ENCODE results near the gene SPATA9.
"Not testable (repeated sequence)": the region's sequence is repeated elsewhere in the genome, so short reads cannot be mapped to it uniquely, and the experiment has no call there.

Gene SPATA9

DNA sequence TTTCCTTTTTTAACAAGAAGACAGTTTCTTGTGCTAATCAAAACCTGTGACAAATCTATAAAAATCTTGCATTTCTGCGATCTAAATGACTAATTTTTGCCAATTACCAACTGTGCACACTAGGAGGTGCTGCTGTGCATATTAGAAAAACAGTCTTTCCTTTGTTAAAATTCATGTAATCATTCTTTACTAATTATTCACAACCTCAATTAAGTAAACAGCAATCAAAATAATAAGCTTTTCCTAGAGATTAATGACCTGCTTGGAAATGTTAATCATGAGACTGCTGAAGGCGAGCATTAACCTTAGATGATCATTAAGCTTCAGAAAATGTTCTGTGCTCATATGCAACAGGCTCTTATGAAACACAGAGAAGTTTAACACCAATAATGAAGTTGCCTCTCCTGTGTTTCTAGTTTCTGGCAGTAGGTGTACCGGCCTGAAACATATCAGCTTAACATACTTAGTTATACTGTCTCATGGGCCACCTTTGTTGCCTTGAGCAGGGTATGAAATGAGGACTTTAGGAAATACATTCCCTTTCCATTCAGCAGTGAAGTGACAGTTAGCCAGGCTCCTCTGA lies 18.5 kb downstream of the SPATA9 start:
- Mint-ChIP-seq H3K9me3 (no peaks in the 10 kb centered on the region), H3K27me3 (no peaks in the 10 kb centered on the region), H3K4me1 (no peaks in the 10 kb centered on the region), H3K27ac (ENCODE audit: low read depth) (no peak overlapping the region), H3K4me3 (no peak overlapping the region), H3K36me3 (ENCODE audit: insufficient read depth) (no peaks in the 10 kb centered on the region)
- DNase-seq (ENCODE audit: low spot score in 2 of 2) (no peak), ATAC-seq (replicated peaks; ENCODE audit: extremely low read depth, poor library complexity, severe bottlenecking) (no peak)

DNA sequence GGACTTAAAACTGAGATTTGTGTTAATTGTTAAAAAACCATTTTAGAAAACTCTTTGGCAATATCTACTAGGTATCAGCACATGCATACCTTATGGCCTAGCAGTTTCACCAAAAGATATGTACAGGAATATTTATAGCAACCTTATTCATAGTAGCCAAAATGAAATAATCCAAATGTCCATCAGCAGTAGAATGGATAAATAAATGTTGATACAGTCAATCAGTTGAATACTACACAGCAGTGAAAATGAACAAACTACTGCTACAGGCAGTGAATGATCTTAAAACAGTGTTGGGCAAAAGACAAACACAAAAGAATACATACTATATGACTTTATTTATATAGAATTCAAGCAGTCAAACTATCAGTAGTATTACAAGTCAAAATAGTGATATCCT lies 19.8 kb downstream of the SPATA9 start:
- no peaks in the 10 kb centered on the region for H3K4me1 Mint-ChIP-seq

DNA sequence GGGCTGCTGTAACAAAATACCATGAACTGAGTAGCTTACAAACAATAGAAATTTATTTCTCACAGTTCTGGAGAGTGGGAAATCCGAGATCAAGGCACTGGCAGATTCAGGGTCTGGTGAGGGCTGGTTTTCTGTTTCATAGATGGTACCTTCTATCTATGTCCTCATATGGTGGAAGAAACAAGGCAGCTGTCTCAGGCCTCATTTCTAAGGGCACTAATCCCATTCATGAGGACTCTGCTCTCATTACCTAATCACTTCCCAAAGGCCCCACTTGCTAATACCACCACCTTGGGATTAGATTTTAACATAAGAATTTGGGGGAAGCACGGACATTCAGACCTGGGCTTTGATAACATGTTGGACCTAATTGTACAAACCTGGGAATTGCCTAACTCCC lies 22.7 kb downstream of the SPATA9 start:
- H3K4me3 Mint-ChIP-seq, result no peak overlapping the region
- no peaks in the 10 kb centered on the region for H3K4me1 Mint-ChIP-seq
- no peaks in the 10 kb centered on the region for H3K27me3 Mint-ChIP-seq
- no peak for DNase-seq (ENCODE audit: low spot score in 2 of 2)
- H3K9me3 Mint-ChIP-seq, result no peaks in the 10 kb centered on the region
- peaks cover 2% of the 10 kb centered on the region for H3K36me3 Mint-ChIP-seq (ENCODE audit: insufficient read depth)
- ATAC-seq (replicated peaks; ENCODE audit: extremely low read depth, poor library complexity, severe bottlenecking), result no peak
- H3K27ac Mint-ChIP-seq (ENCODE audit: low read depth), result no peak overlapping the region

More for the DNA sequence above, 19.8 kb downstream of the SPATA9 start:
- H3K4me3 Mint-ChIP-seq, result no peak overlapping the region
- H3K36me3 Mint-ChIP-seq (ENCODE audit: insufficient read depth), result no peaks in the 10 kb centered on the region
- no peaks in the 10 kb centered on the region for H3K9me3 Mint-ChIP-seq
- no peak for ATAC-seq (replicated peaks; ENCODE audit: extremely low read depth, poor library complexity, severe bottlenecking)
- no peak overlapping the region for H3K27ac Mint-ChIP-seq (ENCODE audit: low read depth)
- H3K27me3 Mint-ChIP-seq, result no peaks in the 10 kb centered on the region
- no peak for DNase-seq (ENCODE audit: low spot score in 2 of 2)

DNA sequence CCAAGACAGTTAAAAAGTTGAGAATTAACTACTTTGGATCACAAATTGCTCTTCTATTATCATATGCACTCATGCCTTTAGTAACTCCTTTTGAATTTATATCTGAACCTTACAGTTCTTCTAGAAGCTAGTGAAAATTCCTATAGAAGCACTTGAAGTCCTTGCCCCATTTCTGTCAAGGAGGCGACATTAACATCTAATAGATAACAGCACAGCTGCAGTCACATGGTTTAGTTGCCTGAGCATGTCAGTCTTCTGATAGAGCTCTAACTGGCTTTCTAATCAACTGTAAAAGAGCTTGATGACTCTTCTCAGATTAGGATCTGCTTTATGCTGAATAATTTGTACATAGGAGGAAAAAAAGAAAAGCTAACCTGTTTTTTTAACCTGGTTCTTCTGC lies 27.2 kb downstream of the SPATA9 start:
- peaks cover 3% of the 10 kb centered on the region for H3K36me3 Mint-ChIP-seq (ENCODE audit: insufficient read depth)
- DNase-seq (ENCODE audit: low spot score in 2 of 2), result no peak
- H3K27me3 Mint-ChIP-seq, result no peaks in the 10 kb centered on the region
- H3K9me3 Mint-ChIP-seq, result no peaks in the 10 kb centered on the region
- no peak overlapping the region for H3K27ac Mint-ChIP-seq (ENCODE audit: low read depth)
- no peaks in the 10 kb centered on the region for H3K4me1 Mint-ChIP-seq
- no peak overlapping the region for H3K4me3 Mint-ChIP-seq
- no peak for ATAC-seq (replicated peaks; ENCODE audit: extremely low read depth, poor library complexity, severe bottlenecking)

DNA sequence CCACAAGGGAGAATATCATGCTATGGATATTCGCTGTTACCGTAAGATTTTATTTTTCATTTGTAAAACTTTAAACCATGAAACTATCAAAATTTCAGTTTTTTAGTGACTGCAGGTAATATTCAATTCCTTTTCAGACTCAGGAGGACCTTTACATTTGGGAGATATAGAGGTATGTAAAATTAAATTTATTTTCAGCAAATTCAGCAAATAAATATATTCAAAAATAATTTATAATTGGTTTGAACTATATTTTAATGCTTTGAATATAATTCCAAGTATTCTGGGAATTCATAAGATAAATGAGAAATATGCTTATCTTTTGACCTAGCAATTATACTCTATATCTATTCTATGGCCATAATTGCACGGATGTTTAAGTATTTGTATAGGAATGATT lies 28.6 kb downstream of the SPATA9 start:
- no peaks in the 10 kb centered on the region for H3K4me1 Mint-ChIP-seq
- no peak overlapping the region for H3K4me3 Mint-ChIP-seq
- H3K27me3 Mint-ChIP-seq, result no peaks in the 10 kb centered on the region
- peaks cover 3% of the 10 kb centered on the region for H3K36me3 Mint-ChIP-seq (ENCODE audit: insufficient read depth)
- H3K27ac Mint-ChIP-seq (ENCODE audit: low read depth), result no peak overlapping the region
- DNase-seq (ENCODE audit: low spot score in 2 of 2), result no peak
- no peak for ATAC-seq (replicated peaks; ENCODE audit: extremely low read depth, poor library complexity, severe bottlenecking)
- no peaks in the 10 kb centered on the region for H3K9me3 Mint-ChIP-seq

DNA sequence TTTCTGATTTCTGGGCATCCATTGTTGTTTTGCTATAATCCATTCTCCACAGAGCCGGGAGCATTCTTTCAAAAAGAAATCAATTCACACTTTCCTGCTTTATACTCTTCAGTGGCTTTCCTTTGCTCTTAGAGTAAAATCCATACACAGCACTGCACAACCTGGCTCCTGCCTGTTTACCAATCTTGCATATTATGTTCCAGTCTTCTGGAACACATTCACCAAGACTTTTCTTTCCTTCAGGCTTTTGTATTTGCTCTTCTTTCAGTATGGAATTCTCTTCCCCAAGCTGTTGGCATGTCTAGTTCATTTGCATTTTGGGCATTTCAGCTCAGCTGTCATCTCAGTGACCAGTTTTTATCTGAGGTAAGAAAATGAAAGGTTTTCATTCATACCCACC lies 29.9 kb downstream of the SPATA9 start:
- Mint-ChIP-seq H3K27ac (ENCODE audit: low read depth) (no peak overlapping the region), H3K4me3 (no peak overlapping the region), H3K4me1 (no peaks in the 10 kb centered on the region), H3K9me3 (no peaks in the 10 kb centered on the region), H3K36me3 (ENCODE audit: insufficient read depth) (peaks cover 3% of the 10 kb centered on the region), H3K27me3 (no peaks in the 10 kb centered on the region)
- ATAC-seq (replicated peaks; ENCODE audit: extremely low read depth, poor library complexity, severe bottlenecking), result no peak
- DNase-seq (ENCODE audit: low spot score in 2 of 2), result no peak

DNA sequence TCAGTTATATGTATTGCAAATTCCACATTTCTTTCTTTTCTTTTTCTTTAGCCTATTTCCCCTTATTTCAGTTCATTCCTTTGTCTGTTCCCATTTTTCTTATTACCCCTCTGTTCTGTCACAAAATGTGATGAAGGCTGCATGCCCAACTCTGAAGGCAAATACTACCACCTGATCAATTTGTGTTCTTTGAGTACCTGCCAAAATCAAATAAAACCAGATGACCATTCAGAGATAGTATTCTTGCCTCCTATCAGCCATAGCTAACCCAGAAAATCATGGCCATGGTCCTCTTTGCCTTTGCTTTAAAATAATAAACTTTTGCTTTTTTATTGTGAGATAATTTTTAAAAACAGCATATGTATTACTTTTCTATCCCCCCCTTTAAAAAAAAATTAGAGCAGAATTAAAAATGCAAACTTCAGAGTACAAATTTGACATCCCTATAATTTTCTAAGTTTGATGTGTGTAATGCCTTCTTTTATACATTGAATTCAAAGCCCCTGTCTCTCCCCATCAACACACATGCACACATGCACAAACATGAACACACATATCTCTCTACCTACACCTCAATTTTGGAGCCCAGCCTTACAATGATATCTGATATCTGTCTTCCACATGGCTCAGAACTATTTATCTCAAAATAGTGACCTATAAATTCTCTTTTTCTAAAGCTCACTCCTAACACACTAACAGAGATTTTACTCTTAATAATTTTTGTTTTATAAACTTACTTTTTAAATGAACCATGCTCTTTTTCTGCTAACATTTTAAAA lies 32.8 kb downstream of the SPATA9 start:
- no peaks in the 10 kb centered on the region for H3K27me3 Mint-ChIP-seq
- H3K36me3 Mint-ChIP-seq (ENCODE audit: insufficient read depth), result peaks cover 4% of the 10 kb centered on the region
- DNase-seq (ENCODE audit: low spot score in 2 of 2) (no peak), ATAC-seq (replicated peaks; ENCODE audit: extremely low read depth, poor library complexity, severe bottlenecking) (no peak)
- H3K9me3 Mint-ChIP-seq, result no peaks in the 10 kb centered on the region
- H3K27ac Mint-ChIP-seq (ENCODE audit: low read depth), result no peak overlapping the region
- H3K4me3 Mint-ChIP-seq, result no peak overlapping the region
- H3K4me1 Mint-ChIP-seq, result no peaks in the 10 kb centered on the region

DNA sequence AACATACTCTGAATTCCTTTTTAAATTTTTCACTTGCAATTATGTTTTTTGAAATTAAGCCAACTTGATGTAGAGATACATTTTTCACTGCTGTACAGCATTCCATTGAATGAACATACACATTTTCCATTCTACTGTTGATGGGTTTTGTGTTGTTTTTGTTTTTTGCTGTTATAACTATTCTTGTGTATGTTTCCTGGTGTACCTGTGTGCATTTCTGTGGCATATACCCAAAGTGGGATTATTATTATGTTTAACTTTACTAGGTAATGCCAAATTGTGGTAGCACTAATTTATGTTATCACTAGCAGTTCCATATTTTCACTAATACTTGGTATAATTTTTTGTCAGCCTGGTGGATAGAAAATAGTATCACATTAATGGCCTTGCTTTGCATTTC lies 33.5 kb downstream of the SPATA9 start:
- no peak for DNase-seq (ENCODE audit: low spot score in 2 of 2)
- no peak for ATAC-seq (replicated peaks; ENCODE audit: extremely low read depth, poor library complexity, severe bottlenecking)
- Mint-ChIP-seq H3K36me3 (ENCODE audit: insufficient read depth) (peaks cover 4% of the 10 kb centered on the region), H3K9me3 (no peaks in the 10 kb centered on the region), H3K27ac (ENCODE audit: low read depth) (no peak overlapping the region), H3K4me1 (peaks cover 3% of the 10 kb centered on the region), H3K27me3 (no peaks in the 10 kb centered on the region), H3K4me3 (no peak overlapping the region)

DNA sequence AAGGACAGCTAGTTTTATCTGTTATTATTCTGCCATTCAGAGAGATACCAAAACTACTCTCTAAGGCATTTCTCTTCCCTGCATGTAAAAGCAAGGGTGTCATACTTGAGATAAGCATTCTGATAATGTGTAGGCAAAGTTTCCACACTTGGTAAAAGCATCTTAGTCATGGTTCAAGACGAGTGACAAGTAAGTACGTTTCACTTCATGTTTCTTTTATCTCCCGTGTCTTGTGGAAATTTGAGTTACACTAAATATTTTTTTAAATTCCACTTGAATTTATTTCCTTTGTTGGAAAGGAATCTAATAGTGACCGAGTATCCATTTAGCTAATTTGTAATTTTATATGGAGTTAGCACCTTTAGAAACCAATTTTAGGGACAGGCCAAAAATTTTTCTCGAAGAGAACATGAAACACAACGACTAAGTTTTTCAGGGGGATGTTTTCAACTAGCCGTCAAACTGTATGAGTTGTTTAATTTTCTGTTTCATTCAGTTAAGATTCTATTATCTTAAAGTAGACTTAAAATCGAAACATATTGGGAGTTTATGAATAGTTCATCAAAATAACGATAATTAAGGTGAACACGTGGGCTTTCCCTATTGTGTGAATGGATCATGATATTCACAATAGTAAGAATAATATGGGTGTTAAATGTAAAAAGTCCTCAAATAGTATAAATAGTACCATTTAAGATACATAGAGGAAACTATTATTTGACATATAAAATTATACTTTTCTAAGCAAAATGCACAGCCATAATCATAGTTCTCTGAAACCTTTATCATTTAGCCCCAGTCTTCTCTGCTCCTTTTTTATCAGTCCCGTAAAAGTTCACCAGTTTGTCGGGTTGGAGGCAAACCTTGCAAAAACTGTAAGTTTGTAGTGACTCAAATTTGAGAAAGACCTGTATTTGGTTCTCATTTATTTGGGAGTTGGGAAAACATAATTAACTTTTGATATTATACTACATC lies 34.6 kb downstream of the SPATA9 start:
- Mint-ChIP-seq H3K4me1 (peaks cover 7% of the 10 kb centered on the region), H3K36me3 (ENCODE audit: insufficient read depth) (peaks cover 4% of the 10 kb centered on the region), H3K9me3 (no peaks in the 10 kb centered on the region), H3K27me3 (no peaks in the 10 kb centered on the region), H3K4me3 (peak overlapping the region; percentile 9), H3K27ac (ENCODE audit: low read depth) (no peak overlapping the region)
- ATAC-seq (replicated peaks; ENCODE audit: extremely low read depth, poor library complexity, severe bottlenecking) (no peak), DNase-seq (ENCODE audit: low spot score in 2 of 2) (no peak)

DNA sequence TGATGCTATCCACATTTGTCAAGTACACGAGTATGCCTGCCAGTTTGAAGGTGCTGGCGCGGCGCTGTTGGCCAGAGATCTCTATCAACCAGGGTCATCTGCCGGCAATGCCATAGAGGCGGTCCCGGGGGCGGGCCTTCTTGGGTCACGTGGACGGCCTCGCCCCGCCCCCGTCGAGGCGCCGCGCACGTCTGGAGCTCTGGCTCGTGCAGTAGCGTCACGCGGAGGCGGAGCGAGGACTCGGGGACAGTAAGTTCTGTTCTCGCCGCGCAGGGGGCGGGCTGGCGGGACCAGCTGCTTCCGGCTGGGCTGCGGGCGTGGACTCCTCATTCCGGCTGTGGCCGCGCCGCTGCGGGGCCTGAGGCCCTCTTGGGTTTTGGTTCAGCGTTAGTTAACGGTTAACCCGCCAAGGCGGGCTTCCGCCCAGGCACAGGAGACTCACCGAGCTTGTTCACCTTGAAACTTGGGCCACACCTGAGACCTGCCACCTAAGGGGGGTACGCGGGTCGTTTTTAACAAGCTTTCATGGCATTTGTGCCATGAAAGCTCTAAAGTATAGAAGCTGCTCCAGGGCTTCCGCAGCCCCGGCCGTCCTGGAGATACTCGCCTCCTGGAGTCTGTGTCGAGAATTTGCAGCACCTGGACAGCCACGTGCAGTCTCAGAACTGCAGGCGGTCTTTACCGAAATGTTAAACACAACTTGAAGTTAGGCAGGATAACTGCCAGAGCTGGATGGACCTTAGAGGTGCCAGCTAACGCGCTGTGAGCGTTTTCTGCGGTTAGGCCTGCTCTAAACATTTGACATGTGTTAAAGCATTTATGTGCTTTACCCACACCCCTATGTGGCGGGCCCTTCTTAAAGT lies 36.0 kb downstream of the SPATA9 start, which contains the start of gene RFESD:
TSS of gene RFESD (plus strand) at position 209 of the 863 bp plus-strand sequence. CDS start 5,495 bp downstream, outside the sequence.
- H3K4me1 Mint-ChIP-seq, result peaks cover 7% of the 10 kb centered on the region

DNA sequence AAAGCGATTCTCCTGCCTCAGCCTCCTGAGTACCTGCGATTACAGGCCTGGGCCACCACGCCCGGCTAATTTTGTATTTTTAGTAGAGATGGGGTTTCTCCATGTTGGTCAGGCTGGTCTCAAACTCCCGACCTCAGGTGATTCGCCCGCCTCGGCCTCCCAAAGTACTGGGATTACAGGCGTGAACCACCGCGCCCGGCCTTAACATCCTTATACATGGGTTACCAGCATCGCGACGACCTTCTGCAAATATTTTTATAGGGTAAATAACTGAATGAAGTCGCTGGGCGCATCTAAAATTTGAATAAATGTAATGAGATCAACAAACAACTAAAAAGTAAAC lies 36.6 kb downstream of the SPATA9 start:
- ATAC-seq (replicated peaks; ENCODE audit: extremely low read depth, poor library complexity, severe bottlenecking); H3K9me3 Mint-ChIP-seq; H3K27me3 Mint-ChIP-seq; H3K4me1 Mint-ChIP-seq; DNase-seq (ENCODE audit: low spot score in 2 of 2); H3K36me3 Mint-ChIP-seq (ENCODE audit: insufficient read depth); H3K27ac Mint-ChIP-seq (ENCODE audit: low read depth): not testable (repeated sequence)
- H3K4me3 Mint-ChIP-seq, result peak overlapping the region; percentile 80

More for the DNA sequence above, 36.0 kb downstream of the SPATA9 start, which contains the start of gene RFESD:
- H3K4me3 Mint-ChIP-seq, result peak within 1 kb of the TSS; percentile 80
- ATAC-seq (replicated peaks; ENCODE audit: extremely low read depth, poor library complexity, severe bottlenecking) (peak; percentile 92), DNase-seq (ENCODE audit: low spot score in 2 of 2) (peak; percentile 85 to 88)
- H3K36me3 Mint-ChIP-seq (ENCODE audit: insufficient read depth), result peaks cover 4% of the 10 kb centered on the region
- no peaks in the 10 kb centered on the region for H3K9me3 Mint-ChIP-seq
- H3K27me3 Mint-ChIP-seq, result no peaks in the 10 kb centered on the region
- peak within 1 kb of the TSS; percentile 76 for H3K27ac Mint-ChIP-seq (ENCODE audit: low read depth)
